Epidermal melanocyte (primary cell): Measurements from ENCODE around the gene DLG2.

Source experiments
- DNase-seq: peaks from one replicate; pipeline ENCODE4 v3.0.0; 2011; ENCODE audit warnings: low spot score; ENCODE audit not compliant: insufficient read length

Gene DLG2

DNA sequence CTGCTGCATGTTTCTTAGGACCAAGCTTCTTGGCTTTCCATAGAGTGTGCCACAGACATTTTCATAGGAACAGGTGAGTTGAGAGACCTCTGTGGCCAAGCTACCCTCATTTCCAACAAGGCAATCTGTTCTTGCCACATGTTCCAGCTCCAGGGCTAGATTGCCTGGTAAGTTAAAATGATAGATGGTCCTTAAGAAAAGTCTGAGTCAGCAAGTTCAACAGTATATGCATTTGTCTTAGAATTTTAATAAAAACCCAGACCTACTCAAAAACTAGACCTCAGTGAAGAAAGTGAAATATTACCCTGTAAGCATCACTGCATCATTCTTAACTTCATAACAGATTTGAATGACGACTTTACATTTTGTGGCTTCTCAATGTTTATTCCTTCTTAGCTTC is 1123.6 kb downstream of the DLG2 start:
- no peak for DNase-seq

DNA sequence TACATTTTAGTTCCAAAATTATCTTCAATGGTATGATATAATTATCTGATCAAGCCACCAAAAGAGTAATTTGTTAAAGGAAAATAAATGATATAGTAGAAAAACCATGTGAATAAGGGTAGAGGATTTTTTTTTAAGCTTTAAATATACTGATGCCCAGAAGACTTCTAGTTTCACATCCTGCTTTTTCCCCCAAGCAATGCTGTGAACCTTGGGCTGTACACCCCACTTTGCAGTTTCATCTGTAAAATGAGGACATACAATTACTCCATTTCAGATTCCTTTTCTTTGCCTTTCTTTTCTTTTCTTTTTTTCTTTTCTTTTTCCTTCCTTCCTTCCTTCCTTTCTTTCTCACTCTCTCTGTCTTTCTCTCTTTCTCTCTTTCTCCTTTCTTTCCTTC is 1125.4 kb downstream of the DLG2 start:
- no peak for DNase-seq

DNA sequence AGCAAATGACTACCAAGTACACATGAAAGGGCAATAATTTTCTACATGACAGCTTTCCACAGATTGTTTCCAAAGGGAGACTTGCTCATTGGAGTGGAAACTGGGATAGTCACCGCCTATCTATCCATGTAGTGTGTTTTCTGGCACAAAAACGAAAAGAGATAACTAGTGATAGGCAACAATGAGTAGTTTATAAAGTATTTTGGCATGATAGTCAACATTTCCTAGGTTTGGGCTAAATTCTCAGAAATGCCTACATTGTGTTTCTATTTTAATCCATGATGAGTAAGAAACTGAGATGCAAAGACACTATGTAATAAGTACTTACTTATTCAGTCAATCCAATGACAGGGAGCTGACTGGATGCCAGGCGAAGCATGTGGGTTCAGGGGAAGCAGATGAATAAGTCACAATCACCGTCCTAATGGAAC is 1129.1 kb downstream of the DLG2 start:
- no peak for DNase-seq

DNA sequence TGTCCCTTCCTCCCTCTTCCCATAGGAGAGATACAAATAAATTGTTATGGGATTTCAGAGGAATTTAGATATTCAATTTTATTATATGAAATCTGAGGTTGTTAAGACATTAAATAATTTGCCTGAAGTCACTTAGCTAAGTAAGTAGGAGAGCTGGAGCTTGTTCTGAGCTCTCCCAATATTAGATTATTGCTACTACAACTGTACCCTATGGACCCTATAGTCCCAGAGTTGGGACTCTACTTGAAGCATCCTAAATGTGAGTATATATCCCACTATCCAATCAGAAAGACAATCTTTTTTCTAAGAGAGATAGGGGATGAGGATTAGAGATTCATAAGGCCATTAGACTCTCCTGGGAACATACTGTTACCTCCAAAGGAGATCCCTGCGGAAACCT is 1130.0 kb downstream of the DLG2 start:
- DNase-seq = no peak

DNA sequence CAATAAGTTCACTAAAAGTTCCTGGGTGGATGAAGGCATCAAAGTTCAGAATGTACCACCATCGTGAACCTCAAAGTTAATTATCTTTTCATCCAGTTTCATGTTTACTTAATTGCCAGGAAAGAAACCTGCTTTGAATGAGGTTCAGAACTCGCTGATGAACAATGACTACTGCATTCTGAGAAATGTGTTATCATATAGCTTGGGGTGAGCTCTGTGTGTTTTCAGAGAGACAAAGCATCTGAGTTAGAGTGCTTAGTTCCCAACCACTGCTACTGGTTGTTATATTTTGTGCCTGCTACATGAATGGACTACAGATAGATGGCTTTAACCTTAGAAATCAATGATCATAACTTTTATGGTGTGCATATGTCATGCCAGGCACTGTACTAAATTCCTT is 1131.0 kb downstream of the DLG2 start:
- no peak for DNase-seq

DNA sequence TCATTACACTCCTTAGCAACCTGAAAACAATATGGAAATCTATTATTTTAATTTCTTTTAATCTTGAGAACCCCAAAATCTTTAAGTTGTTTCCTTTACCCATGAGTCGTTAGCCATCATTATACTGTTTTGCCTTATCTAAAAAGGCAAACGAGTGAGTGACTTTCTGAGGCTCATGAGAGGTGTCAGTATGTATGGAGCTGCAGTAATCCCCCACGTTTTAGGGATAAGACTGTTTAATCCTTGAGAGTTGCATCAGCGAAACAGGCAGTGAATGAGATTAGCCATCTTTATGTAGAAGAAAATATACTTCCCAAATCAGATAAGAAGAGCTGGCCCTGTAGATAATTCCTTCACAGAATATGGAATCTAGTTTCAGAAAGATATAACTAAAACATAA is 1147.0 kb downstream of the DLG2 start:
- DNase-seq = no peak

DNA sequence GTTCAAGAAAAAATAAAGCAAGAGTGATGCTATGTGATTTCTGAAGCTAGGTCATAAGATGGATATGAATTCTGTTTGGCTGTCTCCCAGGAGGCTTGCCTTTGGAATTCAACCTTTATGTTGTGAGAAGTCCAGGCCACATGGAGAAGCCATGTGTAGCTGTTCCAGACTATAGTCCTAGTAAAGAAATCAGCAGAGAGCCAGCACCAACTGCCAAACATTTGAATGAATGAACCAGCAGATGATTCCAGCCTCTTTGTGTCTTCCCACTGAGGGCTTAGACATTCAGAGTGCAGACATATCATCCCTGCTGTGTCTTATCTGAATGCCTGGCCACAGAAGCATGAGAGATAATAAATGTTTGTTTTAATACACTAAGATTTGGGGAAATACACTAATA is 1150.6 kb downstream of the DLG2 start:
- DNase-seq = no peak

DNA sequence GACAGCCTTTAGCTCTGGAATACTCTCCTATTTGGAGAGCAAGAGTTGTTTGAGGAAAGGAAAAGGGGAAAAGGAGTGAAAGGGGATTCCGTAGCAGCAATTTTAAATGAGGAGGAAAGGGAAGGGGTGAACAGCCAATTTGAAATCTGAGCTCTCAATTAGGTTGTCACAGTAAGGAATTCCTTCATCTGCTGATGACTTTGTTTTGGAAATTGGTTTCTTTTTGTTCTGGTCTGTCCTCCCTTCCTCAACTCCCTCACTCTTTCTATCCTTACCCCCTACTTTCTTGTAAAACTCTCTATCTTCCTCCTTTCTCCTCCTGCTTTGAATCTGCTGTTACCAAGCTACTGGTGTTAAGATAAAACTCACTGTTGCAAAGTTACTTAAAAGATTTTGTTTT is 1155.6 kb downstream of the DLG2 start:
- no peak for DNase-seq

DNA sequence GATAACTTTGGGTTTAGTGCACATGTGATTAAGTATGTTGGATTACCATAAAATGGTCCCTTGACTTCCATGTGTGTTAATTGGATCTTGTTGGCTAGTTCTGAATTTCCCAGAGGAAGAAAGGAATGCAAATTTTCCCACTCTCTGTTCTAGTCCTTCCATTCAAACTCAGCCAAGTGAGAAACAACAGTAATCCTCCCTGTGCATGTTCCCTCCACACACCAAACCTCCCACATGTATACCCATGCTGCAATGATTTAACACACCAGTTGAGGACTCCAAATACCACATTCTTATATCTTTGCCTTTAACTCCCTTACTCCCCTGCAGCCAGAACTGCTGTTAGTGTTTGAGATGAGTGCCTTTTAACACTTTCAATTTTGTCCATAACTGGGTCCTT is 1158.9 kb downstream of the DLG2 start:
- no peak for DNase-seq

DNA sequence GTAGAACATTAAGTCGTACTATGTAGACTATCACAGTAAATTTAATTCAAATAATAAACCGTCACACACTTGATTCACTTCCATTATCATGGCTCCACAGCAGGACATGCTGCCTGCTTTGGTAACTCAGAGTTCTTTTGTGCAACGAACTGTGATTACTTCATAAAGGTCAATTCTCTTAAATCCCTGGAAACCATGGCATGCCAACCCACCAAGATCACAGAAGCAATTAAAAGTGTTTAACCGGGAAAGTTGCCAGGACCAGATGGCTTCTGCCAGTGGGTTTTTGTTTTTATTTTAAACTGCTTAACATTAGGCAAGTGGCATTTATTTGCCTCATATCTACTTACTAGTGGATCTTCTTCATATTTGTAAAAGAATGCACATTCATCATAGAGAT is 1162.1 kb downstream of the DLG2 start:
- no peak for DNase-seq

DNA sequence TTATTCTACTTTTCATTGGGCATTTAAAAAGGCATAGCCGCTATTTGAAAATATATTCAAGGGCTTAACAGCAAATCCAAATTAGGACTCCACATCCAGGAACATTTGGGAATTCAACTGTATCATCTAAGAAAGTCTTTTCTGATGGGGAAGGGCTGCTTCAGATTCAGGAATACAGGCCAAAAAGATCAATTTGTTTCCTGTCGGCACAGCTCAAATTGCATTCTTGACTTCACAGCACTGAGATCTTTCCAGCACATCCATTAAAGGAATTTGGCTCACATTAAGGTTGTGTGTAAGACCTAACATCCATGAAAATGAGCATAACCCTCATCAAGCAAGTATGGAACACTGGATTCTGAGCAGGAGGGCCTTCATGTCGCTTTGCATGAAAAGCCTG is 1171.5 kb downstream of the DLG2 start:
- DNase-seq = no peak

DNA sequence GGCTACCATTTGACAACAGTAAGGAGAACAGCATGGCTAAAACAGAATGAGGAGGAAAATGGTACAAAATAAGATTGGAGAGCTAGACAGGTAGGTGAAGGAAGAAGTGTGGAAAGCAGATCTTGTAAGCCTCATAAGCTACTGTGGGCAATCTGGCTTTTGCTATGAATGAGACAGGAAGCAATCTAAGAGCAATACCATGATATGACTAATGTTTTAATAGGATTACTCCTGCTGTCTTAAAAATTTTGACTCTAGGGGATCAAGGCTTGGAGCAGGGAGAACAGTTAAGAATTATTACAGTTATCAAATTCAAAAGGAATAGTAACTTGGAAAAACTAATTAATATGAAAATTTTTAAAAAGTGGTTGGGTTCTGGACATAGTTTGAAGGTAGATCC is 1174.9 kb downstream of the DLG2 start:
- DNase-seq = no peak

DNA sequence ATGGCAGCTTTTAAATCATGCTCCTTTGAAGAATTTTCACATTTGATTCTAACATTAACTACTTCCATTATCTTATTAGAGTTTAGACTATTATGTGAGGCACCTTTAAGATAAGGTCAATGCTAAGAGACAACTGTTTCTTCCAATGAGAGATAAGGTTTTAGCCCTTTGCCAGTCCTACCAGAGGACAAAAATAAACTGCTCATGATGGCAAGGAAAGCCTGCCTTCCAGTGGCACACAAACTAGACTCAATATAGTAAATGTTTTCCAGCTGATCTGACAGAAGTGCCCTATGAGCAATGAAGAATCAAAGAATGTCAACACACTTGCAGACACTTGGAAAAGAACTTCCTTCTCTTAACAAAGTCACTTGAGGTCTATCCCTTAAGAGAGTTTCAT is 1188.6 kb downstream of the DLG2 start:
- no peak for DNase-seq

DNA sequence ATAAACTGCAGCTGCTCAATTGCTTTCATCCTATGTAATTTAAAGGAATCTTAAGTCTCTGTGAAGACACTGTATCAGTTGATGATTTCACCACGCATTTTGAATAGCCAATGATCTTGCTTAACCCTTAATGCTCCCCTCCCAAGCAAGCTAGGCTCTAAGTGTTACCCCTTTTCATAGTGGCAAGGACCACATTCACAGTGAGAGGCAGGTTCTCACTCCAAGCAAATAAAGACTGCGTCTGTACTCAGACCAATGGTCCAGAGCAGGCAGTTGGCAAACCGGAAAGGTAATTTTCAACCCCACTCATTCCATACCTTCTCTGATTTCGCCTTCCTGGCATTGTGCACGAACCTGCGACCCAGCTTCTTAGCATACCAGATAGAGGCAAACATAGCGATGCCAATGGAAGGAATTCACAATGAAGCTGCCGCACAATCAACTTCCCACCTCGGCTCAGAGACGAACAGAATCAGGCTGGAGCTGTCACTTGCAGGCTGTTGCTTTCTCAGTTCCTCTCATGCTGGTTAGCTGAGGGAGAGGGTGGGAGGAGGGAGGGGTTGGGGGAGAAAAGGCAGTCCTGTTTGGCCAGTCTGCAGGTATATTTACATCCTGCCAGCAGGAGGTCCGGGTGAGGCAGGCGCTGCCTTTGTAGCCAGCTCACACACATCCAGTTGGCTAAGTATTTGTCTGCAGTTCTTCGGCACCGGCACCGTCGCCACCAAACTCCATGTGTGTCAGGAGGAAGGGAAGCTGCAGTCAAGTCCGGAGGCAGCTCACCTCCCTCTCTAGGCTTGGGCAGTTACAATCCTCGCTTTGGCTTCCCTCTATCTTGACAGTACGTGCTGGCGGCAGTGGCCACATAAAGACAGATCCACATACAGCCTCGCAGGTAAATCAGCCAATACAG is 1189.8 kb downstream of the DLG2 start:
- DNase-seq = no peak

DNA sequence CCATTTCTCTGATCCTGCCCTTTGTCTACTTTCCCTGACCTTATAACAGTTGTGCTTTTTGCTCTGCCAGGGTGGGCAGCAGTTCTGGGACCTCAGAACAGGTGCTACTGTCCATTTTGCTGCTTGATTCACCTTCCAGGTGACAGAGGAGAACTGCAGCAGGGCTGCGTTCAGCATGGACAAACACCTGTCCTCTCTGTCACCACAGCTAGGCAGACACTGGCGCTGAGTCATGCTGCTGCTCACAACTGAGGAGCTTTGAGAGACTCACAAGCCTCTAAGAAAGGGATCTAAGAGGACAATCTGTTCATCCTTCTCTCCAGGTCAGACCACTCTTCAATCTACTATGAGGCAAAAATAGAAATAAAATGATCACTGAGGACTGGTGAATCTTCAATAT is 1196.5 kb downstream of the DLG2 start:
- DNase-seq = no peak

DNA sequence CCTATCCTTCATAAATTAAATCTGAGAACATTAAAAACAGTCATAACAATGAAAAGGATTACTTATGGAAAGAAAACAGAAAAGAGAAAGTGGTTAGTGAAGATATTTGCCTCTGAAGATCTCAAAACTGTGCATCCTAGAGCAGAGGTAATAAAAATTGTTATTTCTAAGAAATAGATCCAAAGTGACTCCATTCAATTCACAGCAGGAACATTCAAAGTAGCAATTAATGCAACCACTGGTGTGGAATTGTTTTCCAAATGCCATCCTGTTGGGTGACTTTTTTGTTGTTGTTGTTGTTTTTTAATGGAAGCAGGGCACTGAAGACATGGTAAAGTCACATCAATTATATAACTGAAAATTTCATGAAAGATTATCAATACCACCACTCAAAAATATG is 1201.5 kb downstream of the DLG2 start:
- DNase-seq = no peak

DNA sequence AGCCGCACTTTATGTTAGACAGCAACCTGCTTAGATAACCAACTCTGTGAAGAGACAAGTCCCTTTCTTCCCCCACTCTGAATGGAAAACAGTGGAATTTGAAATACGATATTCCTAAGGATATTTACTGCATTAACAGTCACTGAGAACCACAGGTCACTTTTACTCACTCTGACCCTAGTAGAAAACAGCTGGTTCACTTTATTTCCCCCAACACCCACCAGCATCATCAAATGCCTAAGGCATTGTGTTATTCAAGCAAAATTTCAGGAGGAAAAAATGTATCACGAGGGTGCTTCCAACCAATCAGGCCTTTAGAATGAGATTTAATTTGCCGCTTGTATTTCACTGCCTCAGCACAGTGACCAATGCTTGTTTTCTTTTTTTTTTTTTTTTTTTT is 1206.9 kb downstream of the DLG2 start:
- DNase-seq = no peak

DNA sequence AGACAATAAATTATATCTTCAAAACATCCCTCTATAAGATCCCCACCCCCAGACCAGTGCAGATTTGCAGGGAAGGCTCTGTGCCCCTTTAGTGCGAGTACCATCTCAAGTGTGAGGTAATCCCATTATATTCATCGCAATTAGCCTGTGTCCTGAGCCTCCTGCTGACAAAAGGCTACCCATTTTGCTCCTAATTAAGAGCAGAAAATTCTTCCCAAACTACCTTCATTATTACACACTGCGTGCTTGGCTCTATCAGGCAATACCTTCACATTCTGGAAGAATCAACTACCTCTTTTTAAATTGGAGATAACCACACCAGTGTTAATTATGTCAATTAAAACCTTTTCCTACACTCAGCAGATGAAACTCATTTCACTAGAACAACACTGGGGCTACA is 1207.5 kb downstream of the DLG2 start:
- no peak for DNase-seq

DNA sequence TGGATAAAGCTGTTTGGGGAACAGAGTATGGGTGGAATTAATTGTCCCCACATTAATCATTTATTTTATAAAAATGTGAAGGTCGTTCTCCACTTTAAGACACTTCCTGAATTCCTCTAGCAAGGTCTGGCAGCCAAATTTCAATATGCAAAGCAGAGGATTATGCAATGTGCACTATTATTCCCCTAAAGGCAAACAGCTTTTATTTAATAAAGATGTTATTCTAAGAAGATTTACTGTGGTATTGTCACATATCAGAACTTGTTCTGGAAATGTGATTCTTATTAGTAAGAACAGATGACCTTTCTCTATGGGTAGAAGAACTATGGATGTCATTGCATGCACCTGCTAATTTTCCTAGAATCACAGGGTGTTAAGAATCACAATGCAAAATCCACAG is 1212.2 kb downstream of the DLG2 start:
- DNase-seq = no peak

DNA sequence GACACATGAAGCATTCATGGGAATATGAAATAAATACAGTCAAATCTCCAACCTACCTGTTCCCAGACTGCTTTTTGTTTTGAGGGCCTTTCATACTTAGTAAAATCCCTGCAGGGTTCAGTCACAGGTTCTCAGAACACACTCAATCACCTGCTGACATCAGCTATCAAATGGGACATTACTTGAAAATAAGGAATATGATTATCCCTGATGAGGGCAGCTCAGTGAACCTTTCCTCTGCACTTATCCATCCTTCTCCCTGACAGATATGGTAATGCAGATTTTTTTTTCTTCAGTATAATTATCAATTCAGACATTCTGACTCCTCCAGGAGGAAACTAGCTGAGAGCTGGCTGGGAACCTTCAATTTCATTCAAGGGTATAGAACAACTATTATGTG is 1213.6 kb downstream of the DLG2 start:
- DNase-seq = no peak

DNA sequence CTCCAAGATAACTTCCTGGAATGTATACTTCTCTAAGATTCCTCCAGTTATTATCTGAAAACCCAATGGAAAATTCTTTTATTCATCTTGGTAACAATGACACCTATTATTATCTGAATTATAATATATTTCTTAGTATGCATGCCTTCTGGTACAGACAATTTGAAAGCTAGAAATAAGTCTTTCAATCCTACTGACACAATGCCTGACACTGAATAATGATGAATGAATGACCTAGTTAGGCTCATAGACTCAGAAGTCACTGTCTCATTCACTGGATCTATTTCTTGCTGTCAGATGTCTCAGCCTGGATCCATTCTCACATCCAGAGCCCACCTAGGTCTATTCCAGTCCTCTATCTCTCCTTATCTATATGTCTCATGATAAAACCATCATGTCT is 1214.3 kb downstream of the DLG2 start:
- no peak for DNase-seq

DNA sequence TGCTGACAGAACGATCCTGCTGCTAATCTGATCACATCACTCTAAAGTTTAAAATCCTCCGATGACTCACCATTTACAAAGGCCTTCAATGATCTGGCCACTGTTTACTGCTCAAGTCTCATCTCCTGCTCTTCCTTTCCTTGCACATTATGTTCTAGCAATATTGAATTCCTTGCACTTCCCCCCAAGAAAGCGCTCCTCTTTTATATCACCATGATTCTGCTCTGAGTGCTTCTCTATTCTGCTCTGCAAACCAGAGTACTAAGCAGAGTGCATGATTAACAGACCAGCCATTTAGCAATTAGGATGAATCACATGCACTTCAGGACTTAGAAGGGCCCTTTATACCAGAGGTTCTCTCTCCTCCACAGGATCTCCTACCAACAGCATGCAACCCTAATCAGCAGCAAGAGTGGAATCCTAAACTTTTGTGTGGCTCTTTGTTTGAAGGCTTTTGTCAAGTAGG is 1218.2 kb downstream of the DLG2 start:
- DNase-seq = no peak

DNA sequence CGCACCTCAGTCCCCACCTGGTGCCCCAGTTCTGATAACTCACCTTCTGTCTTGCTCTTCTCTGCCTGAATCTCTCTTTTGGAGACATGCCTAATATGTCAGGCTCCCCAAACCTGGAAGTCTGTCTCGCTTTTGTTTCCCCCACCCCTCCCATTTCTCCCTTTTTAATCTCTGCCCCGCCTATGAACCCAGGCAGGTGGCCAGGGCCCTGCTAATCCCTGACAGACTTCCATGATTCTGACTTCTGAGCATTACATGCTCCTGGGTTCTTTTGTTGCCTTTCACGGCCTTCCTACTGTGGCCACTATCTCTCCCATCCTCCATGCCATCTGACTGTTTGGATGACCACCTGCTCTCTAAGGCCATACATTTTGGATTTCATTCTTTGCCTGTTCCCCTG is 1220.1 kb downstream of the DLG2 start:
- DNase-seq = no peak
